Measurements from ENCODE around the gene MED25.

The MED25 gene

GRCh38 chr19:49875857-49876421 is 57.9 kb downstream of the MED25 start:
- H3K4me3 ChIP-seq (replicated peaks in 1 of 2; ENCODE audit: low read depth in 2 of 2, low read length in 2 of 2) = peak overlapping the region; percentile 100
- TF ChIP-seq, protein P1, sequence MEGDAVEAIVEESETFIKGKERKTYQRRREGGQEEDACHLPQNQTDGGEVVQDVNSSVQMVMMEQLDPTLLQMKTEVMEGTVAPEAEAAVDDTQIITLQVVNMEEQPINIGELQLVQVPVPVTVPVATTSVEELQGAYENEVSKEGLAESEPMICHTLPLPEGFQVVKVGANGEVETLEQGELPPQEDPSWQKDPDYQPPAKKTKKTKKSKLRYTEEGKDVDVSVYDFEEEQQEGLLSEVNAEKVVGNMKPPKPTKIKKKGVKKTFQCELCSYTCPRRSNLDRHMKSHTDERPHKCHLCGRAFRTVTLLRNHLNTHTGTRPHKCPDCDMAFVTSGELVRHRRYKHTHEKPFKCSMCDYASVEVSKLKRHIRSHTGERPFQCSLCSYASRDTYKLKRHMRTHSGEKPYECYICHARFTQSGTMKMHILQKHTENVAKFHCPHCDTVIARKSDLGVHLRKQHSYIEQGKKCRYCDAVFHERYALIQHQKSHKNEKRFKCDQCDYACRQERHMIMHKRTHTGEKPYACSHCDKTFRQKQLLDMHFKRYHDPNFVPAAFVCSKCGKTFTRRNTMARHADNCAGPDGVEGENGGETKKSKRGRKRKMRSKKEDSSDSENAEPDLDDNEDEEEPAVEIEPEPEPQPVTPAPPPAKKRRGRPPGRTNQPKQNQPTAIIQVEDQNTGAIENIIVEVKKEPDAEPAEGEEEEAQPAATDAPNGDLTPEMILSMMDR (IDR thresholded peaks at IDR 0.05; ENCODE audit: low read depth, low read length) = no peak
- DNase-seq (ENCODE audit: low read depth in 2 of 2) = peak in 1 of 2 donors; percentile 60

- H3K4me3 ChIP-seq (replicated peaks in 1 of 2; ENCODE audit: low read depth in 2 of 2, low read length in 2 of 2) = peak overlapping the region; percentile 100
- TF ChIP-seq, protein P1 (IDR thresholded peaks at IDR 0.05; ENCODE audit: low read depth, low read length) = no peak
- peak; percentile 100 for DNase-seq (ENCODE audit: low read depth in 2 of 2)
These were observed 58.4 kb downstream of the MED25 start for GRCh38 chr19:49876422-49877019.

- peak; percentile 100 for DNase-seq (ENCODE audit: low read depth in 2 of 2)
- peak within 1 kb of the TSS; percentile 100 for H3K4me3 ChIP-seq (replicated peaks in 1 of 2; ENCODE audit: low read depth in 2 of 2, low read length in 2 of 2)
- TF ChIP-seq, protein P1 (IDR thresholded peaks at IDR 0.05; ENCODE audit: low read depth, low read length) = no peak
These were observed 59.2 kb downstream of the MED25 start, which contains the start of the genes AKT1S1 and TBC1D17 for GRCh38 chr19:49877020-49877878. Gene AKT1S1 (minus strand): TSS chr19:49877355. CDS start chr19:49873295, 4,060 bp downstream. Gene TBC1D17 (plus strand): TSS chr19:49877702. CDS start chr19:49877724, 22 bp downstream.

- peak overlapping the region; percentile 91 to 100 for H3K4me3 ChIP-seq (replicated peaks in 1 of 2; ENCODE audit: low read depth in 2 of 2, low read length in 2 of 2)
- DNase-seq (ENCODE audit: low read depth in 2 of 2) = peak; percentile 98 to 99
- TF ChIP-seq, protein P1 (IDR thresholded peaks at IDR 0.05; ENCODE audit: low read depth, low read length) = no peak
These were observed 60.0 kb downstream of the MED25 start for GRCh38 chr19:49877879-49878743.

DNA sequence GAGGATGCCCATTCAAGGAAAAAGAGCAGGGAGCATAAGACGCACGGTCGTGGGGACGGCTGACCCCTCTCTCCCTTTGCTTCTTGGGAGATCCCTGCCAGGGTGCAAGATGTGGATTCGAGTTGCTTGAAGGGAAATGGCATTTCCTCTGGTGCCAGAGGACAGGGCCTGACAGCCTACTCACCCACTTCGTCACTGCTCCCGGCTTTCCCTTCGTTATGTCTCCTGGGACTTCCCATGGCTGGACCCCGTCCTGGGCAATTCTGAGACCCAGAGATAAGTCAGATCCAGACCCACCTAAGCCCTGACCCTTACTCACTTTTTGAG is 60.6 kb downstream of the MED25 start:
- TF ChIP-seq, protein P1 (IDR thresholded peaks at IDR 0.05; ENCODE audit: low read depth, low read length) = no peak
- DNase-seq (ENCODE audit: low read depth in 2 of 2) = no peak
- H3K4me3 ChIP-seq (replicated peaks in 1 of 2; ENCODE audit: low read depth in 2 of 2, low read length in 2 of 2) = peak overlapping the region; percentile 91 to 100

All from cardiac fibroblast (primary cell).